HG03565 (cell line): ENCODE measurements around the gene ZSWIM2.
"Not testable (repeated sequence)": the region's sequence is repeated elsewhere in the genome, so short reads cannot be mapped to it uniquely, and the experiment has no call there.

Source experiments
- ATAC-seq: cut with Tn5 transposase; IDR thresholded peaks from one replicate; pipeline ENCODE4 v1.9.1; 2021; ENCODE audit warnings: mild to moderate bottlenecking, moderate library complexity; ENCODE audit not compliant: unreplicated experiment

Gene ZSWIM2

GRCh38 chr2:186852508-186852907 is 3.5 kb upstream of the ZSWIM2 start:
- no peak for ATAC-seq

- no peak for ATAC-seq
Measured at GRCh38 chr2:186842373-186842772, 6.6 kb downstream of the ZSWIM2 start.

GRCh38 chr2:186841940-186842339 is 7.0 kb downstream of the ZSWIM2 start:
- no peak for ATAC-seq

GRCh38 chr2:186835628-186836027 is 13.3 kb downstream of the ZSWIM2 start:
- no peak for ATAC-seq

- no peak for ATAC-seq
Measured at GRCh38 chr2:186827862-186828492, 21.0 kb downstream of the ZSWIM2 start.

- ATAC-seq, result no peak
Measured at GRCh38 chr2:186827411-186827810, 21.6 kb downstream of the ZSWIM2 start.

- no peak for ATAC-seq
Measured at GRCh38 chr2:186822323-186822722, 26.6 kb downstream of the ZSWIM2 start.

- no peak for ATAC-seq
Measured at GRCh38 chr2:186820303-186820702, 28.7 kb downstream of the ZSWIM2 start.

- ATAC-seq, result not testable (repeated sequence)
Measured at GRCh38 chr2:186811760-186812159, 37.2 kb downstream of the ZSWIM2 start.

- ATAC-seq, result no peak
Measured at GRCh38 chr2:186806591-186806990, 42.4 kb downstream of the ZSWIM2 start.

- not testable (repeated sequence) for ATAC-seq
Measured at GRCh38 chr2:186798604-186799003, 50.4 kb downstream of the ZSWIM2 start.

- ATAC-seq, result no peak
Measured at GRCh38 chr2:186784930-186785329, 64.0 kb downstream of the ZSWIM2 start.

GRCh38 chr2:186783254-186783653 is 65.7 kb downstream of the ZSWIM2 start:
- no peak for ATAC-seq

GRCh38 chr2:186780701-186781316 is 68.2 kb downstream of the ZSWIM2 start:
- ATAC-seq, result no peak
